Subcutaneous abdominal adipose tissue (tissue), 5 donors: ENCODE data around the gene DLEC1.

ENCODE experiments used
- H3K27ac ChIP-seq: one replicate; pipeline ENCODE4 v1.7.0; 2013; ENCODE audit warnings: low read depth, mild to moderate bottlenecking, inconsistent platforms, low read length, moderate library complexity
- H3K27me3 ChIP-seq, 5 donors: one replicate each; pipeline ENCODE4 v1.7.0; 2013; ENCODE audit warnings: low read length in 5 of 5, inconsistent platforms in 1 of 5; ENCODE audit not compliant: control insufficient read depth in 5 of 5, insufficient read depth in 4 of 5
- H3K36me3 ChIP-seq, 5 donors: one replicate each; pipeline ENCODE4 v1.7.0; 2013; ENCODE audit warnings: low read length in 5 of 5; ENCODE audit not compliant: control insufficient read depth in 5 of 5, insufficient read depth in 5 of 5
- H3K4me1 ChIP-seq, 5 donors: one replicate each; pipeline ENCODE4 v1.7.0; 2013; ENCODE audit warnings: low read length in 5 of 5, mild to moderate bottlenecking in 3 of 5, moderate library complexity in 1 of 5; ENCODE audit not compliant: control insufficient read depth in 5 of 5, insufficient read depth in 5 of 5
- H3K4me3 ChIP-seq, 5 donors: one replicate each; pipeline ENCODE4 v1.7.0; 2013; ENCODE audit warnings: low read length in 5 of 5, low read depth in 1 of 5
- H3K9ac ChIP-seq, 5 donors: one replicate each; pipeline ENCODE4 v1.7.0; 2013; ENCODE audit warnings: low read length in 5 of 5, mild to moderate bottlenecking in 4 of 5, moderate library complexity in 3 of 5
- H3K9me3 ChIP-seq, 5 donors: one replicate each; pipeline ENCODE4 v1.7.0; 2013; ENCODE audit warnings: low read length in 5 of 5; ENCODE audit not compliant: control insufficient read depth in 5 of 5
- donor health status: healthy.
- donor health status: healthy.
- donor health status: healthy.
- donor health status: healthy.
- donor health status: healthy.

Gene DLEC1

GRCh38 chr3:38036286-38036685 lies 2.7 kb upstream of the DLEC1 start:
- Histone ChIP-seq H3K27me3 (no peaks in the 10 kb centered on the region), H3K9ac (no peak overlapping the region), H3K27ac (no peak overlapping the region), H3K9me3 (no peaks in the 10 kb centered on the region), H3K4me3 (no peak overlapping the region), H3K36me3 (no peaks in the 10 kb centered on the region), H3K4me1 (peaks cover 0 to 22% (median 18%) of the 10 kb centered on the region in 5 donors)

- H3K9ac ChIP-seq: no peak overlapping the region
- no peaks in the 10 kb centered on the region for H3K27me3 ChIP-seq
- H3K4me1 ChIP-seq: peaks cover 0 to 19% (median 18%) of the 10 kb centered on the region in 5 donors
- H3K36me3 ChIP-seq: no peaks in the 10 kb centered on the region
- H3K9me3 ChIP-seq: no peaks in the 10 kb centered on the region
- H3K4me3 ChIP-seq: no peak overlapping the region
- H3K27ac ChIP-seq: no peak overlapping the region
Measured at GRCh38 chr3:38036906-38037305, 2.1 kb upstream of the DLEC1 start.

- Histone ChIP-seq H3K9me3 (no peaks in the 10 kb centered on the region), H3K4me1 (peaks cover 0 to 19% (median 18%) of the 10 kb centered on the region in 5 donors), H3K27ac (no peak overlapping the region), H3K27me3 (no peaks in the 10 kb centered on the region), H3K4me3 (peak overlapping the region; percentile 23 to 77 (median 70)), H3K36me3 (no peaks in the 10 kb centered on the region), H3K9ac (peak overlapping the region in 1 of 5 donors; percentile 17)
Measured at GRCh38 chr3:38038447-38038911, 529 bp upstream of the DLEC1 start.

GRCh38 chr3:38039899-38040261 lies 872 bp downstream of the DLEC1 start:
- Histone ChIP-seq H3K27me3 (no peaks in the 10 kb centered on the region), H3K9ac (peak overlapping the region in 3 of 5 donors; percentile 15 to 60 (median 17)), H3K4me1 (peaks cover 0 to 19% (median 18%) of the 10 kb centered on the region in 5 donors), H3K9me3 (no peaks in the 10 kb centered on the region), H3K4me3 (peak overlapping the region; percentile 52 to 77 (median 70)), H3K36me3 (no peaks in the 10 kb centered on the region), H3K27ac (no peak overlapping the region)

GRCh38 chr3:38040401-38040800 lies 1.4 kb downstream of the DLEC1 start:
- no peaks in the 10 kb centered on the region for H3K36me3 ChIP-seq
- H3K9me3 ChIP-seq: no peaks in the 10 kb centered on the region
- H3K27me3 ChIP-seq: no peaks in the 10 kb centered on the region
- no peak overlapping the region for H3K27ac ChIP-seq
- H3K4me1 ChIP-seq: peaks cover 0 to 19% (median 18%) of the 10 kb centered on the region in 5 donors
- H3K4me3 ChIP-seq: peak overlapping the region in 2 of 5 donors; percentile 52 to 70
- H3K9ac ChIP-seq: peak overlapping the region in 1 of 5 donors; percentile 15

- H3K27me3 ChIP-seq: no peaks in the 10 kb centered on the region
- no peaks in the 10 kb centered on the region for H3K9me3 ChIP-seq
- H3K4me3 ChIP-seq: no peak overlapping the region
- peaks cover 0 to 19% (median 18%) of the 10 kb centered on the region in 5 donors for H3K4me1 ChIP-seq
- H3K9ac ChIP-seq: no peak overlapping the region
- H3K36me3 ChIP-seq: no peaks in the 10 kb centered on the region
- no peak overlapping the region for H3K27ac ChIP-seq
Measured at GRCh38 chr3:38043486-38043885, 4.5 kb downstream of the DLEC1 start.

GRCh38 chr3:38046027-38046426 lies 7.0 kb downstream of the DLEC1 start:
- Histone ChIP-seq H3K4me1 (peaks cover 0 to 12% (median 0%) of the 10 kb centered on the region in 5 donors), H3K9me3 (no peaks in the 10 kb centered on the region), H3K36me3 (no peaks in the 10 kb centered on the region)

GRCh38 chr3:38046821-38047220 lies 7.8 kb downstream of the DLEC1 start:
- H3K9ac ChIP-seq: no peak overlapping the region
- H3K4me1 ChIP-seq: peaks cover 0 to 12% (median 0%) of the 10 kb centered on the region in 5 donors
- no peak overlapping the region for H3K27ac ChIP-seq
- no peaks in the 10 kb centered on the region for H3K27me3 ChIP-seq
- no peaks in the 10 kb centered on the region for H3K36me3 ChIP-seq
- no peak overlapping the region for H3K4me3 ChIP-seq
- no peaks in the 10 kb centered on the region for H3K9me3 ChIP-seq

More at GRCh38 chr3:38046027-38046426, 7.0 kb downstream of the DLEC1 start:
- Histone ChIP-seq H3K9ac (no peak overlapping the region), H3K27me3 (no peaks in the 10 kb centered on the region), H3K27ac (no peak overlapping the region), H3K4me3 (no peak overlapping the region)

- Histone ChIP-seq H3K36me3 (no peaks in the 10 kb centered on the region), H3K27me3 (no peaks in the 10 kb centered on the region), H3K4me1 (peaks cover 0 to 12% (median 0%) of the 10 kb centered on the region in 5 donors), H3K4me3 (no peak overlapping the region), H3K9ac (no peak overlapping the region), H3K27ac (no peak overlapping the region), H3K9me3 (no peaks in the 10 kb centered on the region)
Measured at GRCh38 chr3:38047896-38048295, 8.9 kb downstream of the DLEC1 start.

GRCh38 chr3:38049358-38050126 lies 10.5 kb downstream of the DLEC1 start:
- H3K27ac ChIP-seq: no peak overlapping the region
- H3K9me3 ChIP-seq: no peaks in the 10 kb centered on the region
- H3K4me1 ChIP-seq: peaks cover 0 to 12% (median 0%) of the 10 kb centered on the region in 5 donors
- H3K36me3 ChIP-seq: no peaks in the 10 kb centered on the region
- H3K4me3 ChIP-seq: no peak overlapping the region
- no peaks in the 10 kb centered on the region for H3K27me3 ChIP-seq
- no peak overlapping the region for H3K9ac ChIP-seq
